Measurements from ENCODE around the gene ZNF816.

Gene ZNF816

DNA sequence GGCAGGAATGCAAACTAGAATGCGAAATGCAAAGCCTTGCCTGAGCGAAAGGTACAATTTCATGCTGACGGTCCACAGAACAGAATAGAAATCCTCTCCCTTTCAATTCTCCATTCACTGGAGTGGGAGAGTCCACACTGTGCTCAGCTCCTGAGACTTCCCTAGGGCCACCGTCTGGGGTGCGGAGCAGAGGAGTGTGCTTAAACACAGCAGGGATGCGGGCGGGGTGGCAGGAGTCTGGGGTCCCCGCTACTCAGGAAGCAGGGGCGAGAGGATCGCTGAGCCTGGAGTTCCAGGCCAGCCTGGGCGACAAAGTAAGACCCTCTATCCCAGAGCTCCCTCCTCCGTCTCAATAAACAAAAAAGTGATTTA lies 552 bp upstream of the ZNF816 start:
- TF ChIP-seq, protein P1, sequence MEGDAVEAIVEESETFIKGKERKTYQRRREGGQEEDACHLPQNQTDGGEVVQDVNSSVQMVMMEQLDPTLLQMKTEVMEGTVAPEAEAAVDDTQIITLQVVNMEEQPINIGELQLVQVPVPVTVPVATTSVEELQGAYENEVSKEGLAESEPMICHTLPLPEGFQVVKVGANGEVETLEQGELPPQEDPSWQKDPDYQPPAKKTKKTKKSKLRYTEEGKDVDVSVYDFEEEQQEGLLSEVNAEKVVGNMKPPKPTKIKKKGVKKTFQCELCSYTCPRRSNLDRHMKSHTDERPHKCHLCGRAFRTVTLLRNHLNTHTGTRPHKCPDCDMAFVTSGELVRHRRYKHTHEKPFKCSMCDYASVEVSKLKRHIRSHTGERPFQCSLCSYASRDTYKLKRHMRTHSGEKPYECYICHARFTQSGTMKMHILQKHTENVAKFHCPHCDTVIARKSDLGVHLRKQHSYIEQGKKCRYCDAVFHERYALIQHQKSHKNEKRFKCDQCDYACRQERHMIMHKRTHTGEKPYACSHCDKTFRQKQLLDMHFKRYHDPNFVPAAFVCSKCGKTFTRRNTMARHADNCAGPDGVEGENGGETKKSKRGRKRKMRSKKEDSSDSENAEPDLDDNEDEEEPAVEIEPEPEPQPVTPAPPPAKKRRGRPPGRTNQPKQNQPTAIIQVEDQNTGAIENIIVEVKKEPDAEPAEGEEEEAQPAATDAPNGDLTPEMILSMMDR (IDR thresholded peaks at IDR 0.05; ENCODE audit: low read depth, low read length, missing control alignments), result no peak
- no peak for DNase-seq (ENCODE audit: low read depth)
- peak overlapping the region; percentile 82 for H3K4me3 ChIP-seq (ENCODE audit: low read depth, low read length)

DNA sequence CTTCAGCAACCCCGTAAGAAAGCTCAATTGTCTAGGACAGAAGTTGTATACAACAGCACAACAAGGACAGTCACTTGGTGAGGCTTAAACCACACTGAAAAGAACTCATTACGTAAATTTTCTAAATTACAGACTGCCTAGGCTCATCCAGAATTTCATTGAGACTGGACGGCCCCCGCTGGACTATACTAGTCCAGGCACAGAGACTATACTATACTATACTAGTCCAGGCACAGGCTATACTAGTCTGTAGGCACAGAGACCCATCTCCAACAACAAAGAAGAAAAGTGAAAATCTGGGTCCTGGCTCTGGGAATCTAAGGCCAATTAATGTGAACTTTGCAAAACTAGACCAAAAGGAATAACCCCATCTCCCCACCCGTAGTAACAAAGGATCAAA lies 700 bp downstream of the ZNF816 start:
- TF ChIP-seq, protein P1 (IDR thresholded peaks at IDR 0.05; ENCODE audit: low read depth, low read length, missing control alignments), result no peak
- no peak for DNase-seq (ENCODE audit: low read depth)
- H3K4me3 ChIP-seq (ENCODE audit: low read depth, low read length), result peak overlapping the region; percentile 82

DNA sequence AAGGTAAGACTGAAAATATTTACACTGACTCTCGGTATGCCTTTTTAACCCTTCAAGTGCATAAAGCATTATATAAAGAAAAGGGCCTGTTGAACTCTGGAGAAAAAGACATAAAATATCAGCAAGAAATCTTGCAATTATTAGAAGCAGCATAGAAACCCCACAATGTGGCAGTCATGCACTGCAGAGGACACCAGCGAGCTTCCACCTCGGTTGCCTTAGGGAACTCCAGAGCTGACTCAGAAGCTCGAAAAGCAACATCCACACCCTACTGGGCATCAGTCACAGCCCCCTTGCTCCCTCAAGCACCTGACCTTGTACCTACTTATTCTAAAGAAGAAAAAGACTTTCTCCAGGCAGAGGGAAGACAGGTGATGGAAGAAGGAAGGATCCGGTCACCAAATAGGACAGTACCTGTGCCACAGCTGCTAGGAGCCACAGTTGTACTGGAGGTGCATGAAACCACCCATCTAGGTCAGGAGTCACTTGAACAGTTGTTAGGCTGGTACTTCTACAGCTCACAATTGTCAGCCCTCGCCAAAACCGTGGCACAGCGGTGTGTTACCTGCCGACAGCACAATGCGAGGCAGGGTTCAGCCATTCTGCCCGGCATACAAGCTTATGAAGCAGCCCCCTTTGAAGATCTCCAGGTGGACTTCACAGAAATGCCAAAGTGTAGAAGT lies 2.9 kb downstream of the ZNF816 start:
- no peak overlapping the region for H3K4me3 ChIP-seq (ENCODE audit: low read depth, low read length)
- TF ChIP-seq, protein P1 (IDR thresholded peaks at IDR 0.05; ENCODE audit: low read depth, low read length, missing control alignments), result no peak
- no peak for DNase-seq (ENCODE audit: low read depth)

DNA sequence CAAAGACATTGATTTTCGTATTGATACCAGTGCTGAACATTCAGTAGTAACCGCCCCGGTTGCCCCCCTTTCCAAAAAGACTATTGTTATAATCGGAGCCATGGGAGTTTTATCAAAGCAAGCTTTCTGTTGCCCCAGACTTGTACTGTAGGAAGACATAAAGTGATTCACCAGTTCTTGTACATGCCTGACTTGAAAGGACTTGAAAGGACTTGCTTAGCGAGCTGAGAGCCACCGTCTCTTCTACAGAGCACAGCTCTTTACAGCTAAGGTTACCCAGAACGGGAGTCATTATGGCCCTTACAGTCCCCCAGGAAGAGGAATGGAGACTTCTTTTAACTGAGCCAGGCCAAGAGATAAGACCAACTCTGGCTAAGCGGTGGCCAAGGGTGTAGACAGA lies 5.1 kb downstream of the ZNF816 start:
- DNase-seq (ENCODE audit: low read depth), result no peak
- TF ChIP-seq, protein P1 (IDR thresholded peaks at IDR 0.05; ENCODE audit: low read depth, low read length, missing control alignments), result no peak
- no peak overlapping the region for H3K4me3 ChIP-seq (ENCODE audit: low read depth, low read length)

DNA sequence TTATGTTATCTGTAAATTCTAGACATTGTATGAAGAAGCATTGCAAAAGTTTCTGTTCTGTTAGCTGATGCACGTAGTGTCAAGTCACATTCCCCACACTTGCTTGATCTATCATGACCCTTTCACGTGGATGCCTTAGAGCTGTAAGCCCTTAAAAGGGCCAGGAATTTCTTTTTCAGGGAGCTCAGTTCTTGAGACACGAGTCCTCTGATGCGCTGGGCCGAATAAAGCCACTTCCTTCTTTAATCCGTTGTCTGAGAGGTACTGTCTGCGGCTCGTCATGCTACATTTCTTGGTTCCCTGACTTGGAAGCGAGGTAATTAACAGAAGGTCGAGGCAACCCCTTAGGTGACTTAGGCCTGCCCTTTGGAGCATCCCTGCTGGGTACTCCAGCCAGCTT lies 5.8 kb downstream of the ZNF816 start:
- TF ChIP-seq, protein P1 (IDR thresholded peaks at IDR 0.05; ENCODE audit: low read depth, low read length, missing control alignments), result no peak
- DNase-seq (ENCODE audit: low read depth), result no peak
- H3K4me3 ChIP-seq (ENCODE audit: low read depth, low read length), result no peak overlapping the region

DNA sequence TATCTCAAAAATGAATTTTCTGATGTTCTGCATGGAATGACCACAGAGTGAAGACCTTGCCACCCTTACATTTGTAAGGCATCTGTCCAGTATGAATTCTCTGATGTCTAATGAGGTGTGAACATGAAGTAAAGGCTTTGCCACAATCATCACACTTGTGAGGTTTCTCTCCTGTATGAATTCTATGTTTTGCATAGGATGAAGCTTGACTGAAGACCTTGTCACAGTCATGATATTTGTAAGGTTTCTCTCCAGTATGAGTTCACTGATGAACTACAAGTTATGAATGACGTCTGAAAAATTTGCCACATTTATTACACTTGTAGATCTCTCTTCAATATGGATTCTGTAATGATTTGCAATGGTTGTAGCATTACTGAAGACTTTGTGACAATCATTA lies 13.3 kb downstream of the ZNF816 start:
- H3K4me3 ChIP-seq (ENCODE audit: low read depth, low read length), result no peak overlapping the region
- no peak for DNase-seq (ENCODE audit: low read depth)
- TF ChIP-seq, protein P1 (IDR thresholded peaks at IDR 0.05; ENCODE audit: low read depth, low read length, missing control alignments), result no peak
